ENCODE measurements around the gene EXOC3L4. TPM values are rescaled to one million over a fixed set of nuclear protein-coding genes. Genes with fewer than 3 reads are reported as not detected.

Gene EXOC3L4
- total and polyA plus RNA-seq, 2 of the 8 experiments (the other 6 are each of a cell fraction or from before 2014, with no cell fraction given), result 0.45 to 0.57 TPM

- no peak for TF ChIP-seq TAF7 (optimal IDR thresholded peaks at IDR 0.05; ENCODE audit: borderline replicate concordance, low read depth, low read length)
- TF ChIP-seq CBX5 (IDR thresholded peaks at IDR 0.05; ENCODE audit: low read depth, low read length), result no peak
- TF ChIP-seq POLR2A (IDR thresholded peaks at IDR 0.05; ENCODE audit: control extremely low read depth in 1 of 2, low read depth in 2 of 2, low read length in 2 of 2), result no peak
- TF ChIP-seq SAP30 (IDR thresholded peaks at IDR 0.05; ENCODE audit: insufficient read depth, insufficient replicate concordance, low read length), result no peak
Measured at GRCh38 chr14:103064978-103065377, 29.5 kb upstream of the EXOC3L4 start (continued).

Data from H1 (cell line).